Measurements from ENCODE around the gene OR2AJ1.
"Not testable (repeated sequence)": the region's sequence is repeated elsewhere in the genome, so short reads cannot be mapped to it uniquely, and the experiment has no call there.

OR2AJ1 gene, protein sequence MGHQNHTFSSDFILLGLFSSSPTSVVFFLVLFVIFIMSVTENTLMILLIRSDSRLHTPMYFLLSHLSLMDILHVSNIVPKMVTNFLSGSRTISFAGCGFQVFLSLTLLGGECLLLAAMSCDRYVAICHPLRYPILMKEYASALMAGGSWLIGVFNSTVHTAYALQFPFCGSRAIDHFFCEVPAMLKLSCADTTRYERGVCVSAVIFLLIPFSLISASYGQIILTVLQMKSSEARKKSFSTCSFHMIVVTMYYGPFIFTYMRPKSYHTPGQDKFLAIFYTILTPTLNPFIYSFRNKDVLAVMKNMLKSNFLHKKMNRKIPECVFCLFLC

DNA sequence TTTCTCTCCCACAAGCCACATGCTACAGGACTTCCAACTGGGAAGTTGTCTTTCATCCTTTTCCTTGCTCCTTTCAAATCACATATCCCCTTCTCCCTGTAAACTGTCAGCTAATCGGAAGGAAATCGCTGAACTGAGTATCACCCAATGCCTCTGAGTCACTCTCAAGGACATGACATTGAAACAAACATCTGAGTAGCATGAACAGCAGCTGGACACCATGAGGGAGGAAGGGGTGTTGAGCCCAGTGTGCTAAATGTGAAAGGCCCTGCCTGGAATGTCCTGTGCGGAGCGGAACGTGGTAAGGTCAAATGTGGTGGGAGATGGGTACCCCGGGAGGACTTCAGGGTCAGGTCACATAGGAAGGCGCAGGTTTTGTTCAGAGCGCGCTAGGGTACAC lies at the start of gene OR2AJ1:
Gene OR2AJ1 (plus strand): TSS at position 22 of the 400 bp plus-strand sequence. CDS start 8,880 bp downstream, outside the sequence.
- DNase-seq: no peak

DNA sequence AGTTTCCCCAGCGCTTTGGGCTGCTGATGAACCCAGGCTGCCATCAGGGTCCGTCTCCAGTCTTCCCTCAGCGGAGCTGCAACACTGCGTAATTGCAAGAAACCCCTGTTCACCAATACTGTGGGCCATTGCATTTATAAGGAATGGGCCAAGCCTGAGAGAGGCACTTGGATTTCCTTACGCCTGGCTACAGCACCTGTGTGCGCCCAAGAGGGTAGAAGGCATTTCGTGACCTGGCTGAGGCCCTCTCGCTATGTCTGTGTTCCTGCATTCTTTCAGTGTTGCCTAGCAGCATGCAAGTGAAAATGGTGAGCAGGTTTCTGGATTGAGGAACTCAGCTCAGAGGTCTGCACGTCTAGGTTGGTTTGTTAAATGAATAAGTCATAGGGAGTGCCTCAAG lies 41.3 kb upstream of the OR2AJ1 start:
- DNase-seq: no peak

DNA sequence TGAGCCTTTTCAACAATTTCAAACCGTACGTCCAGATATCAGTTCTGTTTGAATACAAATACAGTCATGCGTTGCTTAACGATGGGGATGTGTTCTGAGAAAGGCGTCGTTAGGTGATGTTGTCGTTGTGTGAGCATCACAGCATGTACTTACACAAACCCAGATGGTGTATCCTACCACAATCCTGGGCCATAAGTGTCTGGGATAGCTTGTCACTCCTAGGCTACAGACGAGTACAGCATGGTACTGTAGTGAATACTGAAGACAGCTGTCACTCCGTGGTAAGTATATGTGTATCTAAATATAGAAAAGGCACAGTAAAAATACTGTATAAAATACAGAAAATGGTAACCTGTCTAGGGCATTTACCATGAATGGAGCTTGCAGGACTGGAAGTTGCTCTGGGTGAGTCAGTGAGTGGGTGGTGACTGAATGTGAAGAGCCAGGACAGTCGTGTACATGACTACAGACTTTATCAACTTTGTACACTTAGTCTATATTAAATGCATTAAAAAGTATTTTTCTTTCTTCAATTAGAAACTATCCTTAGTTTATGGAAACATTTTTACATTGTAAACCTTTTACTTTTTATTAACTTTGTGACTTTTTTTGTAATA lies 39.8 kb upstream of the OR2AJ1 start:
- no peak for DNase-seq

DNA sequence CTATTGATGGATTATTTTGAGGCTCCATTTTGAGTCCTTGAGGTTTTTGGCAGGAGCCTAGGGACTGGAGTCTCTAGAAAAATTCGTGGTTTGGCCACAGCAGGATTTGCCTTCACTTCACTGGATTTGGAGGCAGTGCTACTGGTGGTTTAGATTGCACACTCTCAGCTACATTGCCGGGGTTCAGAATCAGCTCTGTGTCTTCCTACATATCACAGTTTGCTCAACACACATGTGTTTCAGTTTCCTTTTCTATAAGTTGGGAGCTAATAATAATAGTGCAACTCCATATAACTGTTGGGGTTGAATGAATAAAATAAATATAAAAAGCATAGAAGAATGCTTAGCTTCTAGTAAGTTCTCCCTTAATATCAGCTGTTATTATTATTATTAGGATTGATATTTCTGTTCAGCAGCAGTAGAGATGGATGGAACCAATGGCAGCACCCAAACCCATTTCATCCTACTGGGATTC lies 29.5 kb upstream of the OR2AJ1 start, which contains the start of gene OR2W3:
Gene OR2W3 (plus strand): TSS at position 425 of the 475 bp plus-strand sequence. CDS start 0 bp downstream, at position 425.
- no peak for DNase-seq

DNA sequence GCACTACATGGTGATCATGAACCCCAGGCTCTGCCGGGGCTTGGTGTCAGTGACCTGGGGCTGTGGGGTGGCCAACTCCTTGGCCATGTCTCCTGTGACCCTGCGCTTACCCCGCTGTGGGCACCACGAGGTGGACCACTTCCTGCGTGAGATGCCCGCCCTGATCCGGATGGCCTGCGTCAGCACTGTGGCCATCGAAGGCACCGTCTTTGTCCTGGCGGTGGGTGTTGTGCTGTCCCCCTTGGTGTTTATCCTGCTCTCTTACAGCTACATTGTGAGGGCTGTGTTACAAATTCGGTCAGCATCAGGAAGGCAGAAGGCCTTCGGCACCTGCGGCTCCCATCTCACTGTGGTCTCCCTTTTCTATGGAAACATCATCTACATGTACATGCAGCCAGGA lies 28.7 kb upstream of the OR2AJ1 start:
- no peak for DNase-seq

DNA sequence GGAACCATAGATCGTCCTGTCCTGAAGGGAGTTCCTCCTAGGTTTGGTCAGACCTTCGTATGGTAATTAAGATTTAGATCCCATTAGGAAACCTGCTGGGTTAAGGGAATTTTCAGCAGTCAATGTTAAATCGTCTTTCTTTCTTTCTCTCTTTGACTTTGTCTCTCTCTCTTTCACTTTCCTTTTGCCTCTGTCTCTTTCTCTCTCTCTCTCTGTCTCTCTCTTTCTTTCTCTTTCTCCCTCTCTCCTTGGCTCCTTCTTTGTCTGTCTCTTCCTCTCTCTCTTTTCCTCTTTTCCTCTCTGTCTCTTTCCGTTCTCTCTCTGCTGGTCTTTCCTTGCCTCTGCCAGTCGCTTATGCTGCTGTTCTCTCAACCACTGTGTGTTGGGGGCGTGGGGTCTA lies 20.6 kb upstream of the OR2AJ1 start:
- no peak for DNase-seq

DNA sequence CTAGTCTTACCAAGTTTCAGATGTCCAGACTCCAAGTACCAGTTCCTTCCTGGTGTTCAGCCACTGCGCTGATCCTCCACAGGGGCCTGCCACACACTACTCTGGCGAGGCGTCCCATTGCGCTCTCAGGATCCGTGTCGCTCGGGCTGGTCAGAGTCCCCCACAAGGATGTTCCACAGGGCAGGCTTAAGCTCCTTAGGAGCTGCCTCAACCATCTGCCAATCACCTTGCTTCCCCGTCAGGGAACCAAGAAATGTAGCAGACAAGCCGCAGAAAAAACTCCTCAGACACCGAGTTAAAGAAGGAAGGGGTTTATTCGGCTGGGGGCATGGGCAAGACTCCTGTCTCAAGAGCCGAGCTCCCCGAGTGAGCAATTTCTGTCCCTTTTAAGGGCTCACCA lies 19.5 kb upstream of the OR2AJ1 start:
- no peak for DNase-seq

DNA sequence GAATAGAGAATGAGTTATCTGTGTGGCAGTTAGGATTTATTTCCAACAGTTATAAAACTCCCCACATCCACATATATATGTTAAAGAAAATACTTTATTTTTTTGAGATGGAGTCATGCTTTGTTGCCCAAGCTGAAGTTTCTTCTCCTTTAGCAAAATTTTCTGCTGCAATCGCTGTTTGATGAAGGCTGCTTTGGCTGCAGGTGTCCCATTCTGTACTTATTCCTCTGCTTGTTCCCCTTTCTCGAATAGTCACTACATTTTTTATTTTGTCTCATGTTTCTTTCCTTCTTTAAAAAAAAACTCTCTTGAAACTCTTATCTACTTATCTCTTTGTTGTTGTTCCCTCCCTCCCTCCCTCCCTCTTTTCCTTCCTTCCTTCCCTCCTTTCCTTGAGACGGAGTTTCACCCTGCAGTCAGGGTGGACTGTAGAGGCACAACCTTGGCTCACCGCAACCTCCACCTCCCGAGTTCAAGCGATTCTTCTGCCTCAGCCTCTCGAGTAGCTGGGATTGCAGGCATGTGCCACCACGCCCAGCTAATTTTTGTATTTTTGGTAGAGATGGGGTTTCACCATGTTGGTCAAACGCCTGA lies 18.7 kb upstream of the OR2AJ1 start:
- DNase-seq: no peak

DNA sequence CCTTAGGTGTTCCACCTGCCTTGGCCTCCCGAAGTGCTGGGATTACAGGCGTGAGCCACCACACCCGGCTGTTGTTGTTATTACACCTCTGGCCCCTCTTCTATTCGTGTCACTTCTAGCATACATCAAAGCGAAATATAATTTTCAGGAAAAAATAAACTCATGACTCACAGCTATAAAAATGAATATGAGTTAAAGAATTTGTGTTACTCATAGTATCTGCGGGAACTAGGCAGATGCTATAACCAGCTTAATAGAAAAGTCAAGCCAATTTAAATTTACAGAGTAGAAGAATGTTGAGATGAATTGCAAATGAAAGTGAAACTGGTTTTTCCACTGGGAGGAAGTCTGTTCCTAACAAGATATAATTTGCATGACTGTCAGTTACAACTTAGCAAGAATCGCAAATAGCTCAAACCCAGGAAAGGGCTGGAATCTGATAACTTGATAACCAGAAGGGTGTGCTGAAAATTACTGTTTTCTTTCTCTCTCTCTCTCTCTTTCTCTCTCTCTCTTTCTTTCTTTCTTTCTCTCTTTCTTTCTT lies 18.1 kb upstream of the OR2AJ1 start:
- no peak for DNase-seq

DNA sequence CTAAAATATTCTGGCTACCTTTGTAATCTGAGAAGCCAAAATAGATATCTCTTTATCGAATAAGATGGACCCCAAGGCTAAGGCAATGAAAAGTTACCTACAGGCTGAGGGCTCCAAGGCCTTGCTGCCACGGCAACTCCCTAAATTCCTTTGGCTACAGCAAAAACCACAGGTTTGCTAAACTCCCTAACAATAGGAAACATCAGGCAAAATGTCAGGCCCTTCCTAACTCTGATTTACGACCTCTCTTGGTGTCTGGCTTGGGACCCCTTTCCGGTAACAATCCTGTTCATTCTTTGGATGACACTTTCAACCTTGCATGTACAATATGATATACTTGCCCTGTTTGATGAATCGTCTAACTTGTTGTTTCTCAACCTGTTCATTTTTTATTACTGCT lies 15.9 kb upstream of the OR2AJ1 start:
- DNase-seq: no peak

DNA sequence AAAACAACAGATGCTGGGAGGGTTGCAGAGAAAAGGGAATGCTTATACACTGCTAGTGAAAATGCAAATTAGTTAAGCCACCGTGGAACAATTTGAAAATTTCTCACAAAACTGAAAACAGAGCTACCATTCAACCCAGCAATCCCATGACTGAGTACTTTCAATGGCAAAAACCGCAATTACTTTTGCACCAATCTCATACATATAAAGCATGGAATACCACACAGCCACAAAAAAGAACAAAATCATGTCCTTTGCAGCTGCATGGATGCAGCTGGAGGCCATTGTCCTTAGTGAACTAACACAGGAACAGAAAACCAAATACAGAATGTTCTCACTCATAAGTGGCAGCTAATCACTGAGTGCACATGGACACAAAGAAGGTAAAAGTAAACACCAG lies 10.9 kb upstream of the OR2AJ1 start:
- DNase-seq: no peak

DNA sequence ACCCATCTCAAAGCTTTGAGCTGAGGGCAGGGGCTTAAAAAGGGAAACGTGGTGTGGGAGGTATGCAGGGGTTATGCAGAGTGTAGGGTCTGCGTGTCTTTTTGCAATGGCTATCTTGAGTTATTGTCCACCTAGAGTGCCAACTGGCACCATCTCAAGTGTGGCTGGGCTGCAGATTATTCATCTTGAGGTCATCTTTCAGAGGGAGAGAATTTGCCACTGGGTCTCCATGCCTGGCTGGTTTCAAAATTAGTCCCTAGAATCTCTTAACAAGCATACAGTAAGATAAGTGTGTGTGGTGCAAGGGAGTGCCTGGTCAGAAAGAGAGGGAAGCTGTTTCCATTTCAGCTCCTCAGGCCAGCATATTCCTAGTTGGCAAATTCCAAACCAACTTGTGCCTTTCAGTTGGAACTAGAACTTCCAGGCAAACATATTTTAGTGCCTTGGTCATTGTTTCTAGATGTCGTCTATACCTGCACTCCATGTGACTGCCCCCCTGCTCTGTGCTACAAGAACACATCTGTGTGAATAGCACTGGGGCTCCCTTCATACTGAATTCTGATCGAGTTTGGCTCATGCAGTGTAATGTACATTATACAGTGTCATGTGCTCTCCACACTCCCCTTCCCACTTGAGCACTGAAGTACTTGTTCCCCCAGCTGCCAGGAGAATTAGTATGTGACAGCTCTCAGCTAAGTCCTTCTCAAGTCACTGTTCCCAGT lies 9.6 kb upstream of the OR2AJ1 start:
- DNase-seq: no peak

DNA sequence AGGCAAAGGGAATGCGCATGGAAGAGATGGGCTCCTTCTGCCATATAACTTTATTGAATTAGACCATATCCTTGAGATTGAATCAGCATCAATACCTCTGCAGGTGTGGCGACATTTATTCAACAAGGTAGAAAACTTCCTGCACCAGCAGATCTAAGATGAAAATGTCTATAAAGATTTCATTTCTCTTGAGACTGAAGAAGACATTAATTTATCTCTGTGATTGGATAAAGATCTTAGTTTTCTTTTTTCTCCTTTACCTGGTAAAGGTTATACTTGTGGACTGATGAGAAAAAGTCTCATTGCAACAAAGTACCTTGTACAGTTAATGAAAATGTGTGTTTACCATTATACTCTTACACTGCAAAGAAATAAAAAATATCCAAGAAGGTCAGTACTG lies 4.7 kb upstream of the OR2AJ1 start, which contains the start of gene OR2T8:
Gene OR2T8 (plus strand): TSS at position 301 of the 400 bp plus-strand sequence. CDS start 766 bp downstream, outside the sequence.
- DNase-seq: no peak

DNA sequence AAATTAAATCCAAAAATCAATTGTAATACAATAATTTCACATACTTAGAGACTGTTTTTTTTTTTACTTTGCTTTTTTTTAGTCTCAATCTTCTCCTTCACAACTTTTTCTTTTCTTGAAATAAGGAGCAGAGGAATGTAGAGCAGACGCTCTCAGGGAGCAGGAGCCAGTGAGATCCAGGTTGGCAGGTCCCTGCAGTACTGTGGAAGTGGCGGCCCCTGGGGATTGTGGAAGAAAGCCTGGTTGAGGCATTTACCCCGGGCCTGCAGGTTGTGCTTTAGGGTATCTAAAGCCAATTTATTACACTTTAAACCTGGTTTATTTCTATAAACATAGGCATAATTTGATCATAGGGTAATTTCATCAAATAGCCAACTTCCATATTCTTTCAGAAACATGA lies 748 bp upstream of the OR2AJ1 start:
- no peak for DNase-seq

DNA sequence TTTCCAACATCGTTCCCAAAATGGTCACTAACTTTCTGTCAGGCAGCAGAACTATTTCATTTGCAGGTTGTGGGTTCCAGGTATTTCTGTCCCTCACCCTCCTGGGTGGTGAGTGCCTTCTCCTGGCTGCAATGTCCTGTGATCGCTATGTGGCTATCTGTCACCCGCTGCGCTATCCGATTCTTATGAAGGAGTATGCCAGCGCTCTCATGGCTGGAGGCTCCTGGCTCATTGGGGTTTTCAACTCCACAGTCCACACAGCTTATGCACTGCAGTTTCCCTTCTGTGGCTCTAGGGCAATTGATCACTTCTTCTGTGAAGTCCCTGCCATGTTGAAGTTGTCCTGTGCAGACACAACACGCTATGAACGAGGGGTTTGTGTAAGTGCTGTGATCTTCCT lies 9.3 kb downstream of the OR2AJ1 start:
- no peak for DNase-seq

DNA sequence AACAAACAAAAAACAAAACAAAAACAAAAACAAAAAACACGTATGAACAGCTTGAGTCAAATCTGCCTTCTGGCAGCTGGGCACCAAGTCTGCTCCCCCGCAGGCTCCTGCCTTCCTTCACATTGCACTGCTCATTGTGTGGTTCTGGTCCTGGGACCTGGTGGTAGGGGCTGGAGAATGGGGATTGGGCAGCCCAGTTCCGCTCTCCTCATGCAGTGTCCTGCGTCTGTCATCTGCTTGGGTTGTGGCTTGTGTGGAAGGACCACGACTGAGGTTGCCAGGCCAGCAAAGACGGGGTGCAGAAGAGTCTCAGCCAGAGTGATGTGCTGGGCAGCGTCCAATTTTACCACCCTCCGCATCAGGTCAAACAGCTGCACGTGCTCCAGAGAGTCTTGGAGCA lies 11.1 kb downstream of the OR2AJ1 start:
- DNase-seq: no peak

DNA sequence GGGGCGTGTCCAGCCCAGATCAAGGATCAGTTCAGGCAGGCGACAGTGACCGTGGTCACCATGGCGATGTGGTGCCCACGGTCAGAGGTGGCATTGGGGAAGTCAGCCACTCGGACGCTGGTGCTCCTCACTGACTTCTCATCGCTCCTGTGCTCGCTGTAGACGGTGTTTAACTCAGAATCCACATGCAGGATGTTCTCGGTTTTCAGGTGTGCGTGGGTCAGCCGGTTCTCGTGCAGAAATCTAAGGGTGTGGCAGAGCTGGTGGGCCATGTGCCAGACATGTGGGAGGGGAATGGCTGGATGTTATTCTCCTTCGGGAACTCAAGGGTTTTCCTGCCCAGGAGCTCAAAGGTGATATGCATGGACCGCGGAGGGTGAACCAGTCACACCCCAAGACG lies 11.7 kb downstream of the OR2AJ1 start:
- DNase-seq: no peak

DNA sequence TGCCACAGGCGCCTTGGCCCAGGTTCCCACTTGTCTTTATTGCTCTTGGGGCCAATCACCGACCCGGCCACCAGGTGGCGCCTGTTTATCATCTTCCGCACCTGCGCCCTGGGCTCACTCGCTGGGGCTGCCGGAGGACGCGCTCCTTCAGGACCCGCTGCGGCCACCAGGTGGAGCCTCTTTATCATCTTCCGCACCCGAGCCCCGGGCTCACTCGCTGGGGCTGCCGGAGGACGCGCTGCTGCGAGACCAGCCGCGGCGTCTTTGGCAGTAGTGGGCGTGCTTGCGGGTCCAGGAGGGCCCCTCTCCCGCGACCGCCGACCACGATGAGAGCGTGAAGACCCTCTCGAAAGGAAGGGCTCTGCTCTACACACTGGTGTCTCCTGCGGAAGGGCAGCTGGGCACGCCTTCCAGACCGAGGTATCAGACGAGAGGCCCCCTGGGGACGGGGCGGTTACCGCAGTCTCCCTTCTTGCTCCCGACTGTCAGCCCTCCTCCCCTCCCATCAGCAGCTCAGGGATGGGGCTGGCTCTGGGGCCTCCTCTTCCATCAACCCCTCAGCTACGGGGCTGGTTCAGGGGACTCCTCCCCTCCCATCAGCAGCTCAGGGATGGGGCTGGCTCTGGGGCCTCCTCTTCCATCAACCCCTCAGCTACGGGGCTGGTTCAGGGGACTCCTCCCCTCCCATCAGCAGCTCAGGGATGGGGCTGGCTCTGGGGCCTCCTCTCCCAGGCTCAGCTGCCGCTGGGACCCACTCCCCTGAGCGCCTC lies 12.5 kb downstream of the OR2AJ1 start:
- DNase-seq: not testable (repeated sequence)

DNA sequence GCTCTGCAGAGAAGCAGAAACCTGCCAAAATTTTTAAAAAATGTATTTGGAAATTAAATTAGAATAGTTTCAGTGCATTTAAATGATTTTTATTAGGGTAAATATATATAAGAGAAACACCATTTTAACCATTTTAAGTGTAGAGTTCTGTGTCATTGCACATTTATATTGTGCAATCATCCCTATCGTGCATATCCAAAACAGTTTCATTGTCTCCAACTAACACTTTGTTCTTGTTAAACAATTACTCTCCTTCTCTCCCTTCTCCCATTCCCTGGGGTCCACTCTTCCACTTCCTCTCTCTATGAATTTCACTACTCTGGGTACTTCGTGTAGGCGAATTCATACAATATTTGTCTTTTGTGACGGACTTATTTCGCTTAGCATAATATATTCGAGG lies 17.9 kb downstream of the OR2AJ1 start:
- DNase-seq: no peak

DNA sequence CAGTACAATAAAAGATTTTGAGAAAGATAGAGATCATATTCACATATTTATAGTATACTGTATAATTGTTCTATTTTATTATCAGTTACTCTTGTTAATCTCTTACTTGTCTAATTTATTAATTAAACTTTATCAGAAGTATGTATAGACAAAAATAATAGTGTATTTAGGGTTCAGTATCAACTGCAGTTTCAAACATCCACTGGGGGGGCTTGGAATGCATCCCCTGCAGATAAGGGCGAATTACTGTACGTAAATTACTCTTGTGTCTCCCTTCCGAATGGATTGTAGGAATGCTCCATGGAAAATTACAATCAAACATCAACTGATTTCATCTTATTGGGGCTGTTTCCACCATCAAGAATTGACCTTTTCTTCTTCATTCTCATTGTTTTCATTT lies 23.9 kb downstream of the OR2AJ1 start, which contains the start of gene OR2L8:
Gene OR2L8 (plus strand): TSS at position 301 of the 400 bp plus-strand sequence. CDS start 0 bp downstream, at position 301.
- DNase-seq: no peak

DNA sequence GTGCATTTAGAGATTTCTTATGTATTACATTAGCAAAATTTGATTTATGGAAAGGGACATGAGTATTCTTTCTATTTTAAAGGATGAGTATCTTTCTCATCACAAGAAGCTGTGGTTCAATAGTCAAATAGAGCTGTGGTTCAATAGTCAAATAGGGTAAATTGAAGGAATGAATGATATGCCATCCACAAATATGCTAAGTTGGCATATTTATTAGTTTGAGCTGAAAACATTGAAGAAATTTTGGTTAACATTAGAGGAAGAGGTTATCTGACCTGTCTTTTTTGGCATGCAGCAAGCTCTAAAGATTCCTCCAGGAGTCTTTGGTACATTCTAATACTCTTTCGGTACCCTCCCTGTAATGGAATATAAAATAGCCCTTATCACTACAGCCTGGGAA lies 28.7 kb downstream of the OR2AJ1 start:
- DNase-seq: no peak

DNA sequence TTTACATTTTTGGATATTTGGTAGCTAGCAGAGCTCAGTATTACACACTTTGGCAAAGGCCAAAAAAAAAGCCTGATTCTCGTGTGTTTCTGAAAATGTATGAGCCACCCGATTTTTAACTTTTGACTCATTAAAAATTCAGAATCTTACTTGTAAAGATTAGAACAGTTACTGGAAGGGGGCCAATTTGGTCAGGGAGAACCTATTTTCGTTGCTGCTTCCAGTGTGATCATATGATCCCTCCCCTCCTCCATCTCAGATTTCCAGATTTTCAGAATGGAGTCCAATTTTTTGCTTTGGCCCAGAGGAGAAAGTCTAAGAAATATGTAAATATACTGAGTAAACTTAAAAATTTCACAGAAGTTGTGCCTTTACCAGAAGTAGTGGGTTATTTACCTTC lies 37.1 kb downstream of the OR2AJ1 start:
- no peak for DNase-seq
